ENCODE data around the gene MYO1E.
"Not testable (repeated sequence)": the region's sequence is repeated elsewhere in the genome, so short reads cannot be mapped to it uniquely, and the experiment has no call there.

The MYO1E gene

DNA sequence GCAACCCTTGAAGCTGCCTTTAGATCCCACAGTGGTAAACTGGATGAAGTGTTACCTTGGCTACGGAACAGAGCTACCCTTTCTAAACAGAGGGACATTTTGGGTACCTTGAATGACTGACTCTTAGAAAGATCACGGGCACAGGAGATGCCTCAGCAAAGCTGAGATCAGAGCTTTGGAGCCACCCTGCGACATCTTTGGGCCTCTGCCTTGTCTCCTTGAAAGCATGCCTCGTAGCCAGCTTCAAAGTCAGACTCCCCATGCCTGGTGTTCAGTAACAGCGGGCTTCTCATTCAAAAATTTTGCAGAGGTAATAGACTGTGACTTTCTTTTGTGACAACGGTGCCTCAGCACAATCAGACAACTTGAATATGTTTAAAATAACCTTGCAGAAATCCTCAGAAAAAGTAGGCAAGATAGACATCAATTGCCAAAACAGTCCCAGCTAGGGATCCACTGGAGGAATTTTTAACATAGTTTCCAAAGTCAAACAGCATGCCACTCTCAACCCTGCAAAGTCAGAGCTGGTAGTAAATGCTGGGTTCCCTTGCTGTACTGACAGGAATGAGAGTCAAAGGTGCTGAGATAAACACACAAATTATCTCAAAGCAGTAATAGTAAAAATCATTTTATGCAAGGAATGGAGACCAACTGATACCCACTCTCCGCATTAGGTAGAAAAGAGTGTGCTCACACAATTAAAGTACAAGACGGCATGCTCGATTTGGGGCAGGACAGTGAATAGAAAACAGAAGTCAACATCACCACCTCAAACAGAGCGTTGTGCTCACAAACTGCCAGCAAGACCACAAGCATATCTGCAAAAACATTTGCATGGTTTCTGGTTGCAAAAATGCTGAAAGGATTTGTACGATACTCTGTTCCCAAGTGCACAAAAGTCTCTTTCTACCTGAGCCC lies 82.1 kb downstream of the MYO1E start:
- DNase-seq = no peak

GRCh38 chr15:59289574-59289973 lies 83.1 kb downstream of the MYO1E start:
- no peak for DNase-seq

GRCh38 chr15:59283717-59284391 lies 88.8 kb downstream of the MYO1E start:
- no peak for DNase-seq

GRCh38 chr15:59282515-59283337 lies 89.9 kb downstream of the MYO1E start:
- no peak for DNase-seq

- no peak for DNase-seq
These were observed 91.0 kb downstream of the MYO1E start for GRCh38 chr15:59281699-59282098.

GRCh38 chr15:59280855-59281254 lies 91.8 kb downstream of the MYO1E start:
- no peak for DNase-seq

- not testable (repeated sequence) for DNase-seq
These were observed 92.4 kb downstream of the MYO1E start for GRCh38 chr15:59280292-59280691.

- DNase-seq = no peak
These were observed 93.6 kb downstream of the MYO1E start for GRCh38 chr15:59279023-59279422.

GRCh38 chr15:59278120-59278519 lies 94.6 kb downstream of the MYO1E start:
- DNase-seq = no peak

DNA sequence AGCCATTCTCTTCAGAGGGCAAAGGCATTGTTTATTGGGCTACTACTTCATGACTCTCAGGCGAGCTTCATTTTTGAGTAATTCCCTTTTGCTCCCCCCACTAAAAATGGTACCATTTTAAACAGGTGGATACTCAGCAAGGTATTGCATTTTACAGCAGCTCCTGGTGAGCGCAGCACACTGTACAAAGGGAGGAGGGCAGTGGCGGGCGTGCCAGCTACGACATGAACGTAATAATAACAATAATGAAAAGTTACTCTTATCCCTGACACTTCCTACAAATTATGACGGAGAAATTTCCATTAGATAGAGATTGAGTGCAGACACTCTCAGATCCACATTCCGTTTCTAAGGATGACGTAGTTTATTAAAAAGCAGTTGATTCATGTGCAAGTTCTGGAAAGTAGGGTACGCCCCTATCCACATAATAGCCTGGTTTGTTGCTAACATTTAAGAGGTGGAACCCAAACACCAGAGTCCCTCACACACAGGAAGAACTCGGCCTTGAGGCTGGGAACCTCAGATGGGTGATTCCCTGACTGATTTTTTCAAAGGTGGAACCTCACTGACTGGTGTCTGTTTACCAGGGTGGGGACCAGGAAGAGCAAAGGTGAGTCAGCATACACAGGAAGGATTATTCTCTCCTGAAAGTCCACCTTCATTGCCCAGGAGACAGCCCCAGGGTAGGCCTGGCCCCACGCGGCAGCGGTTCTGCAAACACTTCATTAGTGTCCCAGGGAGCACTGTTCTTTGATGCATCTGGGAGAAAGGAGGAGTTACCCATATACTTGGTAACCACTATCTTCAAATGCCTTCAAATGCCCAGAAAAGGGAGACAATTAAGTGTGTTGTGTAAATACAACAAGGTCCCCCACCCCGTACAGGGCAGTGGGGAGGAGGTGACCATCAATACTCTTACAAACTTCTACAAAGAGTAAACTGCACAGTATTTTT lies 96.2 kb downstream of the MYO1E start:
- DNase-seq = no peak

- DNase-seq = no peak
These were observed 98.3 kb downstream of the MYO1E start for GRCh38 chr15:59274126-59274970.

DNA sequence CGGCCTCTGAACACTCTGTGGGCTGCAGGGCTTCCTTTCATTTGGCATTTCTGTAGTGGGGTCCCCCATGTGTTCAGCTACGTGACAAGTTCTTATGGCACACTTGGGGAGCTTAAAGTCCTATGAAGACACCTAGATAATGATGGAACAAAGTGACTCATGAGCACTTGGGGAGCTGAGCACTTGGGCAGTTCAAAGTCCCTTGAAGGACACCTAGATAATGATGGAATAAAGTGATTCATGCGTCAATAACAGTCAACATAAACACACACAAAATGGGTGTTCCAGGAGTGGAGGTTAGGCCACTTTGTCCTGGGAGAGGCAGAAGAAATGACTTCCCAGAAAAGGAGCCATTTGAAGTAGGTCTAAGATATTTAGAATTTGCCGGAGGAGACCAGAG lies 99.4 kb downstream of the MYO1E start:
- no peak for DNase-seq

- DNase-seq = no peak
These were observed 101.0 kb downstream of the MYO1E start for GRCh38 chr15:59271595-59272201.

- no peak for DNase-seq
These were observed 103.7 kb downstream of the MYO1E start for GRCh38 chr15:59268852-59269407.

DNA sequence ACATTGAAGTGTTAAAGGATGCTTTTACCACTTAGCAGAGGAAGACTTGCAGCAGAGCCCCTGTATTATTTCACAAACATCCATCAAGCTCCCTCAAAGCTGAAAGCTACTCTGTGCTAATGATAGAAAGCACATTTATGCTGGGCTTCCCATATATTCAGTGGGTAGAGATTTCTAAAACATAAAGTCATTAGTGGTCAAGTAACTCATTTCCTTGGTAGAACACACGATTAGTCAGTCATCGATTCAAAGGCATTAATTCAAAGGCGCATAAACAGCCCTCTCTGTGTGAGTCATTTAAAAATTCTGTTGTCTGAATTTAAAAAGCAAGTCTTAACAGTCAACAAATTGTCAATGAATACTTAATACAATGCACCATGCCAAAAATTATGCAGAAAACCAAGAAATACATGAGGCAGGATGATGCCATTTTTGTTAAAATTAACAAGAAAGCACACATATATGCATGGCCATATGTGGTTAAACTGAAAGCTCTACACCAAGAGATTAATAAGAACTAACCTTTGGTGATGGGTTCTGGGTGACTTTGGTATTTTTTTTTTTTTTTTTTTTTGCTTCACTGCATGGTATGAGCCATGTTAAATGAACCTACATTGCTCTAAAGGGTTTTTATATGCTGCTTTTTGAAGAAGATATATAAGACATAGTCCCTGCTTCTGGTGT lies 104.4 kb downstream of the MYO1E start:
- DNase-seq = no peak

DNA sequence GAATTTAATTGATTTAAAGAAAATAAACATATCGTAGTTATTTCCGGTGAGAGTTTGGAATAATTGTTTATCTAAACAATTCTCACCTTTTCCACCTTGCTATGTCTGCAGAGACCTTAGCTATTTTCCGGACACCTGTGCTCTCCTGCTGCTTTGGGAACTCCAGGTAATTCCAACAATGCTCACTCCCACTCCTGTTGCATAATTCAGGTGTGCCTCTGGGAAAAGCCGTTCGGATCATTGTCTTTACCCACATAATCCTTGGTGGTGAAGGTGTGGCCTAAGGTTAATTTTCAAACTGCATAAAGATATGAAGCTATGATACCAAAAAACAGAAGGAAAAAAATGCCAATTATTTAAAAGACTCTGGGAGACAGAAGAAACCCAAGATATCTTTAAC lies 106.6 kb downstream of the MYO1E start:
- DNase-seq = no peak

DNA sequence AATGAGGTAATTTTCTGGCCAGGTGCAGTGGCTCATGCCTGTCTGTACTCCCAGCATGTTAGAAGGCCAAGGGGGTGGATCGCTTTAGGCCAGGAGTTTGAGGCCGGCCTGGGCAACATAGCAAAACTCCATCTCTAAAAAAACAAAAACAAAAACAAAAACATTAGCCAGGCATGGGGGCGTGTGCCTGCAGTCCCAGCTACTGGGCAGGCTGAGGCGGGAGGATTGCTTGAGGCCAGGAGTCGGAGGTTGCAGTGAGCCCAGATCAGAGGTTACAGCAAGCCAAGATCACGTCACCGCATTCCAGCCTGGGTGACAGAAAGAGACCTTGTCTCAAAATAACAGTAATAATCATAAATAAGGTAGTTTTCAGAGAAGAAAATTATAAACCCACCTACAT lies 110.4 kb downstream of the MYO1E start:
- no peak for DNase-seq

- DNase-seq = no peak
These were observed 112.6 kb downstream of the MYO1E start for GRCh38 chr15:59260090-59260489.

- no peak for DNase-seq
These were observed 113.3 kb downstream of the MYO1E start for GRCh38 chr15:59259137-59259943.

Measured in Kasumi-1 (cell line).